ENCODE results near the gene PPFIA1.

The PPFIA1 gene

DNA sequence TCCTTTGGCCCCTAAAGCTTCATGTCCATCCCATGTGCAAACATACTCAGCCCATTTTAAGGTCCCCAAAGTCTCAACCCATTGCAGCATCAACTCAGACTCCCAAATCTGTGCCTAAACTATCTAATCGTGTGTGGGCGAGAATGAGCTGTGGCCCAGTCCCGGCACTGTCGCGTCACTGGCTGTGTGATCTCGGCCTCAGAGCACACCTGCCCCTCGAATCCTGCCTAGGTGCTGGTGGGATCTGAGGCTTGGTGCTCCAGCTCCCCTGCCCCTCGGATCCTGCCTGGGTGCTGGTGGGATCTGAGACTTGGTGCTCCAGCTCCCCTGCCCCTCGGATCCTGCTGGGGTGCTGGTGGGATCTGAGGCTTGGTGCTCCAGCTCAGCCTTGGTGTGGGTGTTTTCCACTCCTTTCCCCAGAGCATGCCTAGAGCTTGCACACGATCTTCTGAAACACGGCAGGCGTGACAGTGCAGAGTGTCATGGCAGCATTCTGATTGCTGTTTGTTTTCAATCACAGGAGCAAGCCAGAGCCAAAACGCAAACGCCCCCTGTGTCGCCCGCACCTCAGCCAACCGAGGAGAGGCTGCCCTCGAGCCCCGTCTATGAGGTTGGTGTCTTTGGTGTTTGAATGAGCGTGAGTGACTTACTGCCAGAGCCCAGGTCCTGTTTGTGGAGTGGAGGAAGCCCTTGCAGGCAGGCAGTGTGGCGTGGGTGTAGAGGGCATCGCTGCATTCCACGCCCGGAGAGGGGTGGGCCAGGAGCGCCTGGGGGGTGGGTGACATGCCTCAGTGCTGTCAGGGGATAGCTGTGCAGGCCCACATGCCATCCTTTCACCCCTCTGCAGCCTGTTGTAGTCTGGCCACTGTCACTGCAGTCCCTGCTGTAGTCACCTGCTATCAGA is 160.4 kb downstream of the PPFIA1 start:
- TF ChIP-seq, protein P1, sequence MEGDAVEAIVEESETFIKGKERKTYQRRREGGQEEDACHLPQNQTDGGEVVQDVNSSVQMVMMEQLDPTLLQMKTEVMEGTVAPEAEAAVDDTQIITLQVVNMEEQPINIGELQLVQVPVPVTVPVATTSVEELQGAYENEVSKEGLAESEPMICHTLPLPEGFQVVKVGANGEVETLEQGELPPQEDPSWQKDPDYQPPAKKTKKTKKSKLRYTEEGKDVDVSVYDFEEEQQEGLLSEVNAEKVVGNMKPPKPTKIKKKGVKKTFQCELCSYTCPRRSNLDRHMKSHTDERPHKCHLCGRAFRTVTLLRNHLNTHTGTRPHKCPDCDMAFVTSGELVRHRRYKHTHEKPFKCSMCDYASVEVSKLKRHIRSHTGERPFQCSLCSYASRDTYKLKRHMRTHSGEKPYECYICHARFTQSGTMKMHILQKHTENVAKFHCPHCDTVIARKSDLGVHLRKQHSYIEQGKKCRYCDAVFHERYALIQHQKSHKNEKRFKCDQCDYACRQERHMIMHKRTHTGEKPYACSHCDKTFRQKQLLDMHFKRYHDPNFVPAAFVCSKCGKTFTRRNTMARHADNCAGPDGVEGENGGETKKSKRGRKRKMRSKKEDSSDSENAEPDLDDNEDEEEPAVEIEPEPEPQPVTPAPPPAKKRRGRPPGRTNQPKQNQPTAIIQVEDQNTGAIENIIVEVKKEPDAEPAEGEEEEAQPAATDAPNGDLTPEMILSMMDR (conservative IDR thresholded peaks at IDR 0.05): no peak
- TF ChIP-seq ZFX (IDR thresholded peaks at IDR 0.05): no peak

DNA sequence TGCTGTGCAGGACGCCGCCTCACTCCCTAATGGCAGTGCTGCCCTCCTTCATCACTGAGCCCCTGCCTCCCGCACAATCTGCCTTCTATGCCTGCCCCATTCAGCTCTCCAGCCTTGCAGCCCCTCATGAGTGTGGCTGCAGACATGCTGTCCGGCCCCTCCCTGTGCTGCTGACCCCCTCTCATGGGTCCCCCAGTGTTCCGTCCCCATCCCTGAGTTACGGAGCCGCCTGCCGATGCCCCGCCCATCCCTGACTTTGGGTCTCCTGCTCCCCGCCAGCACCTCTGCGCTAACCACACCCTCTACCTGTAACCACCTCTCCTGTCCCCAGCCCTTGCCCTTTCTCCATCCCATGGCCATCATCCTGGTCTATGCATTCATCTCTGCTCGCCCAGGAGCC is 161.1 kb downstream of the PPFIA1 start:
- no peak for TF ChIP-seq ZFX (IDR thresholded peaks at IDR 0.05)
- TF ChIP-seq, protein P1 (conservative IDR thresholded peaks at IDR 0.05): no peak
- H3K27ac ChIP-seq: no peak overlapping the region

More for the DNA sequence above, 160.4 kb downstream of the PPFIA1 start:
- no peak overlapping the region for H3K27ac ChIP-seq

DNA sequence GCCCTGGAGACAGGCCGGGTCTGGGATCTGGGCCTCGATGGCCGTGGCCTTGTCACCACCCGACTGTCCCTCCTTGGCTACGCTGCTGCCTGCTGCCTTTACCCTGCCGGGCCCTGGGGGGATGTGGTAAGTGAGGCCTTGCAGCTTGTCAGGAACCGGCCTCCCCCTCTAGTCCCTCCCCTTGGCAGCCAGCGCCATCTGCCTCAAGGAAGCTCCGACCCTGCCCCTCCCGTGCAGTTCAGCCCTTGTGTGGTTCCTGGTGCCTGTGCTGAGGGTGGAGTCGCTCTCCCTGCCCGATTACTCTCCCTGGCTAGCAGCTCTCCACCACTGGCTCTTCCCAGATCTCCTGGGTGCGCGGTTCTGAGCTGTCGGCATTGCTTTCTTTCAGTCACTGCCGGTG is 161.6 kb downstream of the PPFIA1 start:
- H3K27ac ChIP-seq: no peak overlapping the region
- TF ChIP-seq, protein P1 (conservative IDR thresholded peaks at IDR 0.05): no peak
- TF ChIP-seq ZFX (IDR thresholded peaks at IDR 0.05): no peak

DNA sequence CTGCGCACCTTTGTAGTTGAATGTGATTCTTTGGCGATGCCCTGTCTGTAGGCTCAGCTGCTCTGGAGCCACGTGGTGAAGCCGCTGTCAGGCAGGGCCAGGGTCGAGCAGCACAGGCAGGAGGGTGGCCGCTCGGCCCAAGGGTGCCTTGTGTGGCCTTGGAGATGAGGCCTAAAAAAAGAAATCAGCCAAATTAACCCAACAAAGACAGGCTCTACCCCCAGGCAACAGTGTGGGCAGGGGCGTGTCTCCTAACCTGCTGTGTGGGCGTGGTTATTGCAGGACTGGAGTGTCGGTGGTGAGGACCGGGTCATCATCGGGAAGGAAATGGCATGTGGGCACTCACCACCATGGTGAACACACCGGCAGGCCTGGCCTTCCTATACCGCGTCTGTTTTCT is 162.1 kb downstream of the PPFIA1 start:
- H3K27ac ChIP-seq: no peak overlapping the region
- TF ChIP-seq ZFX (IDR thresholded peaks at IDR 0.05): no peak
- TF ChIP-seq, protein P1 (conservative IDR thresholded peaks at IDR 0.05): no peak

DNA sequence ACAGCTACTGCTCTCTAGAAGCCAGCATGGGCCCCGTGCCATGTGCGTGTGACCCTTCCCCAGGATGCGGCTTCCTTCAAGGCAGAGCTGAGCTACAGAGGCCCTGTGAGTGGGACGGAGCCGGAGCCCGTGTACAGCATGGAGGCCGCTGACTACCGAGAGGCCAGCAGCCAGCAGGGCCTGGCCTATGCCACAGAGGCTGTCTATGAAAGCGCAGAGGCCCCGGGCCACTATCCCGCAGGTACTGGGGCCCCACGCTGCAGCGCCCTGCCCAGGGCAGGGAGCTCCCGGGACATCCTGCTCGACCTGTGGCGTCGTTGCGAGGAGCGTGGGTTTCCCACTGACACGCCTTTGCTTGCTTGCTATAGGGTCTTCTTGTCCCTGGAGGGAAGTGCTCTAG is 162.5 kb downstream of the PPFIA1 start:
- TF ChIP-seq ZFX (IDR thresholded peaks at IDR 0.05): no peak
- TF ChIP-seq, protein P1 (conservative IDR thresholded peaks at IDR 0.05): no peak
- H3K27ac ChIP-seq: no peak overlapping the region

DNA sequence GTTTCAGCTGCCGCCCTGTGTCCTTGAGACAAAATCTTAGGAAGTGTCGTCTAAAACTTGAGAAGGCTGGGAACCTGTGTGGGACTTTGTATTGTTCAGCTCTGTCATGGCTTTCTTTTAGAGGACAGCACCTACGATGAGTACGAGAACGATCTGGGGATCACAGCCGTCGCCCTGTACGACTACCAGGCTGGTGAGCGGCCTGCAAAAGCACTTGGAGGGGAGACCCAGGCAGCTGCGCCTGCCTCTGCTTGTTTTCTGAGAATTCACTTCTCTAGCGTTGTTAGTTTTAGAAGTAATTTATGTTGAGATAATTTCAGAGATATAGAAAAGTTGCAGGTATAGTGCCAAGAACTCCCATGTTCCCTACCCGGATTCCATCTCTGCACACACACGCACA is 163.0 kb downstream of the PPFIA1 start:
- TF ChIP-seq, protein P1 (conservative IDR thresholded peaks at IDR 0.05): no peak
- TF ChIP-seq ZFX (IDR thresholded peaks at IDR 0.05): no peak
- H3K27ac ChIP-seq: no peak overlapping the region

Data from C4-2B (cell line).